Smooth muscle cell of the umbilical artery (primary cell): Measurements from ENCODE around the gene YEATS4. TPM values are rescaled to one million over a fixed set of nuclear protein-coding genes. Genes with fewer than 3 reads are reported as not detected.

ENCODE experiments used
- total RNA-seq: library from RNA; depleted of rRNA; stranded (reverse); fragments of >200 nt; gene quantifications from 2 replicates; pipeline ENCODE4 v1.2.3, GENCODE V29; 2014

The YEATS4 gene
- 11.3 and 11.5 TPM in 2 replicates for total RNA-seq

GRCh38 chr12:69359531-69360347, at the start of gene YEATS4:
Gene YEATS4, plus strand, starts transcription at chr12:69359743. Its CDS starts 230 bp downstream, at chr12:69359973.

GRCh38 chr12:69348162-69348938, 11.2 kb upstream of the YEATS4 start, which contains the start of gene LYZ:
Gene LYZ, plus strand, starts transcription at chr12:69348381. Its CDS starts 28 bp downstream, at chr12:69348409.

Other genes with a start within 250 kb of the YEATS4 start
- gene CPSF6, start 120.2 kb upstream of the YEATS4 start, total RNA-seq = 14.6 and 24.5 TPM in 2 replicates
- gene LYZ, start 11.4 kb upstream of the YEATS4 start, total RNA-seq = not detected in 2 replicates
- gene FRS2, start 110.6 kb downstream of the YEATS4 start, total RNA-seq = 54.9 and 78.1 TPM in 2 replicates
- gene CCT2, start 225.7 kb downstream of the YEATS4 start, total RNA-seq = 255 and 339 TPM in 2 replicates